GM19397 (cell line): ENCODE measurements around the gene PNPO.
"Not testable (repeated sequence)": the region's sequence is repeated elsewhere in the genome, so short reads cannot be mapped to it uniquely, and the experiment has no call there.

Experiments used
- ATAC-seq: cut with Tn5 transposase; IDR thresholded peaks from one replicate; pipeline ENCODE4 v1.9.1; 2021; ENCODE audit warnings: mild to moderate bottlenecking, moderate library complexity; ENCODE audit not compliant: unreplicated experiment

Gene PNPO

GRCh38 chr17:47917581-47917980, 23.8 kb upstream of the PNPO start:
- no peak for ATAC-seq

- no peak for ATAC-seq
These were observed 23.4 kb upstream of the PNPO start for GRCh38 chr17:47918006-47918405.

GRCh38 chr17:47918991-47919390, 22.4 kb upstream of the PNPO start:
- ATAC-seq, result no peak

- ATAC-seq, result not testable (repeated sequence)
These were observed 21.5 kb upstream of the PNPO start for GRCh38 chr17:47919889-47920288.

- no peak for ATAC-seq
These were observed 16.3 kb upstream of the PNPO start for GRCh38 chr17:47924785-47925677.

GRCh38 chr17:47925678-47925988, 15.7 kb upstream of the PNPO start:
- ATAC-seq, result no peak

- ATAC-seq, result no peak
These were observed 13.5 kb upstream of the PNPO start for GRCh38 chr17:47927821-47928400.

- ATAC-seq, result no peak
These were observed 13.0 kb upstream of the PNPO start for GRCh38 chr17:47928415-47928814.

- no peak for ATAC-seq
These were observed 12.0 kb upstream of the PNPO start for GRCh38 chr17:47929218-47930000.

- ATAC-seq, result no peak
These were observed 9.5 kb upstream of the PNPO start for GRCh38 chr17:47931848-47932247.

GRCh38 chr17:47934856-47935255, 6.5 kb upstream of the PNPO start:
- no peak for ATAC-seq

GRCh38 chr17:47935468-47935867, 5.9 kb upstream of the PNPO start:
- ATAC-seq, result not testable (repeated sequence)

- no peak for ATAC-seq
These were observed 5.4 kb upstream of the PNPO start for GRCh38 chr17:47935961-47936360.

- ATAC-seq, result no peak
These were observed 3.4 kb upstream of the PNPO start for GRCh38 chr17:47937941-47938340.

- no peak for ATAC-seq
These were observed 732 bp downstream of the PNPO start for GRCh38 chr17:47942096-47942510.

GRCh38 chr17:47942568-47942967, 1.2 kb downstream of the PNPO start:
- ATAC-seq, result no peak

- no peak for ATAC-seq
These were observed 3.7 kb downstream of the PNPO start for GRCh38 chr17:47945080-47945479.

- ATAC-seq, result no peak
These were observed 4.4 kb downstream of the PNPO start for GRCh38 chr17:47945529-47946508.

GRCh38 chr17:47946516-47946915, 5.1 kb downstream of the PNPO start:
- ATAC-seq, result no peak

GRCh38 chr17:47946929-47947397, 5.6 kb downstream of the PNPO start:
- peak; percentile 46 for ATAC-seq
